HTR-8/SVneo (cell line): Measurements from ENCODE around the gene GPC3.
"Not testable (repeated sequence)": the region's sequence is repeated elsewhere in the genome, so short reads cannot be mapped to it uniquely, and the experiment has no call there.

Experiments
- DNase-seq: peaks from one replicate; pipeline ENCODE4 v3.0.0; 2011; ENCODE audit warnings: low spot score, mixed read lengths; ENCODE audit not compliant: insufficient read length
- FAIRE-seq: peaks from 2 replicates; lab custom pipeline; 2011; peaks lifted over from hg19 to GRCh38; lab: Jason Lieb, UNC

The GPC3 gene

GRCh38 chrX:133985164-133985966, at the start of gene GPC3:
TSS of gene GPC3 (minus strand) at chrX:133985594.
- FAIRE-seq = no peak
- DNase-seq = no peak

GRCh38 chrX:134032441-134032840, 47.0 kb upstream of the GPC3 start:
- DNase-seq (no peak), FAIRE-seq (no peak)

- FAIRE-seq (no peak), DNase-seq (peak; percentile 1)
These were observed 41.3 kb upstream of the GPC3 start for GRCh38 chrX:134026565-134027311.

- DNase-seq = no peak
- FAIRE-seq = no peak
These were observed 40.7 kb upstream of the GPC3 start for GRCh38 chrX:134025986-134026545.

DNA sequence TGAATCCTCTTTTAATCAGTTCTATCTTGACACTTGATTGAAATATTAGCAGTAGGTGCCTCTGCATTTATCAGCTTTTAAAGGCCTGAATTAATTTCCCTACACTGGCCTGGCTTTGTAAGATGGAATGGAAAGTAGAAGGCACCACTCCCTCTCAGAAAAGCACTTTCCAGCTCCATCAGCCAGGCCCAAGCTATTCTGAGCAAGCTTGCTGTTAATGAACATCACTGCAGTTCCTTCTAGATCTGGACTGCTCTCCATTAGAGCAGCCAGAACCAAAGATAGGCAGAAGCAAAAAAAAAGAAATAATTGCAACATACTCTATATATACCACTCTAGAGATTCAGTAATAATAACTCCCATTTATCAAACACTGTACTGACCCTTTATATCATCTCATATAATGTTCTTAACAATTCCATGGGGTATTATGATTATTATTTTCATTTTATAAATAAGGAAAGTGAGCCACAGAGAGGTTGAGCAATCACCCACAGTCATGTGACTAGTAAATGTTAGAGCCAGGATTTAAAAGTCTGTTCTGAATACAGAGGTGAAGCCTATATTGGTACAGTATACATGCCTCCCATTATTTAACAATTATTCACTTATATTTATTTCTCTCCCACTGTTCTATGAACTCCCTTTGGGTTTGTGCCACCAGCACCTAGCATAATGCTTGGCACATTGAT, 39.4 kb upstream of the GPC3 start:
- no peak for FAIRE-seq

GRCh38 chrX:134023851-134024281, 38.5 kb upstream of the GPC3 start:
- FAIRE-seq (no peak), DNase-seq (no peak)

More for the DNA sequence above, 39.4 kb upstream of the GPC3 start:
- DNase-seq = no peak

- DNase-seq (no peak), FAIRE-seq (no peak)
These were observed 35.5 kb upstream of the GPC3 start for GRCh38 chrX:134020910-134021309.

DNA sequence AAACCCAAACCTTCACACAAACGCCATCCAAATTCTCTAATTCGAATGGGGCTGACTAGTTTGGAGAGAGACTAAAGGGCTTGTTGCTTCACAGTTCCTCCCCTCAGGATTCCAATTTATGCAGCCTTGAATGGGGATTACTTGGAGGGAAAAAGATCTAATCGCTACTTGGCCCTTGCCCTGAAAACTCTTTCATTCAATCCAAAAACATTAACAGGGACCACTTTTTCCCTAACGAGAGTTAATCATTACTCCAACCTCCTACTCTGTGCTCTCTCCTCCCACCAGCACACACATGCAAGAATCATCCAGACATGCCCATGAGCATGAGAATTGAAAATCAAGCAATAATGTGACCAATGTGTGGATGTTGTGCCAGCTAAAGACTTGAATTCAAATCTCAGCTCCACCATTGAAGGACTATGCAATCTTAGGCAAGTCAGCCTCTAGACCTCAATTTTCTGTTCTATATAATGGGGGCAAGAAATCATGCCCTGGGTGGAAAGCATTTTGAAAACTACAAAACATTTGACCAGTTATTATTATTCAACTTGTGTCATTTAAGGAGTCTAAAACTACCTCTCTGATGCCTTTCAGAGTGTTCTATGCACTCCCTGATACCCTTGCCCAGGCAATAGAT, 34.3 kb upstream of the GPC3 start:
- FAIRE-seq (no peak), DNase-seq (no peak)

DNA sequence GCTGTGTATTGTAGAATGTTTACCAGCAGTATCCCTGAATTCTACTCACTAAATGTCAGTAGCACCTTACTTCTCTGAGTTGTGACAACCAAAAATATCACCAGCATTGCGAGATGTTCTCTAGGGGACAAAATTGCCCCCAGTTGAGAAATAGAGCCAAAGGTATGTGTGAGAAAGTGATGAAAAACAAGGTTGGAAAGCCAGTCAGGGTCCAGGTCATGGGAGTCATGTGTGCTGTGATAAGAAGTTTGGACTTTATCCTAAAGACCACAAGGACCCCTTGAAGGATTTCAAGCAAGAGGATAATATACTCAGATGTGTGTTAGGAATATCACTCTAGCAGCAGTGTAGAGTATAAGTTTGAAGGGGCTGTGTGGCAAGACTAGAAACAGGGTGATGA, 30.9 kb upstream of the GPC3 start:
- DNase-seq, FAIRE-seq: not testable (repeated sequence)

DNA sequence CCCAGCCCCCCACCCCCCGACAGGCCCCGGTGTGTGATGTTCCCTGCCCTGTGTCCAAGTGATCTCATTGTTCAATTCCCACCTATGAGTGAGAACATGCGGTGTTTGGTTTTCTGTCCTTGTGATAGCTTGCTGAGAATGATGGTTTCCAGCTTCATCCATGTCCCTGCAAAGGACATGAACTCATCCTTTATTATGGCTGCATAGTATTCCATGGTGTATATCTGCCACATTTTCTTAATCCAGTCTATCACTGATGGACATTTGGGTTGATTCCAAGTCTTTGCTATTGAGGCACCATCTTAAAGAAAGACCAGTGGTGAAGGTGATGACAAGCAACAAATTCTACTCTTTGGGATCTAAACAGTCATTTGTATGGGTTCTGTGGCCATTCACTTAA, 30.1 kb upstream of the GPC3 start:
- FAIRE-seq, DNase-seq: not testable (repeated sequence)

- DNase-seq = no peak
- no peak for FAIRE-seq
These were observed 28.1 kb upstream of the GPC3 start for GRCh38 chrX:134013524-134013923.

DNA sequence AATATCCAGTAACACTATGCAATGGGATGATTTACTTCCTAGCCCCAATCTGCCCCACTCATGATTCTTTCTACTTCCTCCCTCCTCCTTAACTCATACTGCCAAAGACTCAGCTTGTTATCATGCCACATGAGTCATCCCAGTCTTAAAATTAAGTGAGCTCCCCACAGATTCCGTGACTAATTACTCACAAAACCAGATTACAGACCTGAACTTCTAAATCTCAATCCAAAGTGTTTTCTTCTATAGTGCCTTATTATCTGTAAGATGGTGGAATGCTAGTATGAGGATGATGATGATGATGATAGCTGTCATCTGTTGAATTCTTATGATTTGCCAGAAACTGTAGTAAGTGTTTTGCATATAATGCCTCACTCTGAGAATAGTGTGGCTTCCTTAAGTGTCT, 27.7 kb upstream of the GPC3 start:
- FAIRE-seq (no peak), DNase-seq (no peak)

DNA sequence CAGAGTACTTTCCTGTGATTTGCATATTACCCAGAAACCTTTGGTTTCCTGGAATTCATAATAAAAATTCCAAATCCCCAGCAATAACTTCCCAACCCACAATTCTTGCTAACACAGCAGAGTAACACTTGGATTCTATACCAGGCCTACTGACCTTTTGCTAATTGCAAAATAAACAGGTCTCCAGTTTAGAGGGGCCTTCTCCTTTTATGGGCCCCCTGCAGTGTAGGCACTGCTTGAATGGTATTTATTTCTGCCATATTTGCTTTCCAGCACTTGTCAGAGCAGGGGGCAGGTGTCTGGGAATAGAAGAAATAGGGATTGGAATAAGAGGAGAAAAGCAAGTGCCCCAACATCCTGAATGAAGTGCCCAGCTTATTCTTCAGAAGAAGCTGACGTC, 25.3 kb upstream of the GPC3 start:
- FAIRE-seq (no peak), DNase-seq (no peak)

- FAIRE-seq (no peak), DNase-seq (no peak)
These were observed 22.3 kb upstream of the GPC3 start for GRCh38 chrX:134007716-134008115.

DNA sequence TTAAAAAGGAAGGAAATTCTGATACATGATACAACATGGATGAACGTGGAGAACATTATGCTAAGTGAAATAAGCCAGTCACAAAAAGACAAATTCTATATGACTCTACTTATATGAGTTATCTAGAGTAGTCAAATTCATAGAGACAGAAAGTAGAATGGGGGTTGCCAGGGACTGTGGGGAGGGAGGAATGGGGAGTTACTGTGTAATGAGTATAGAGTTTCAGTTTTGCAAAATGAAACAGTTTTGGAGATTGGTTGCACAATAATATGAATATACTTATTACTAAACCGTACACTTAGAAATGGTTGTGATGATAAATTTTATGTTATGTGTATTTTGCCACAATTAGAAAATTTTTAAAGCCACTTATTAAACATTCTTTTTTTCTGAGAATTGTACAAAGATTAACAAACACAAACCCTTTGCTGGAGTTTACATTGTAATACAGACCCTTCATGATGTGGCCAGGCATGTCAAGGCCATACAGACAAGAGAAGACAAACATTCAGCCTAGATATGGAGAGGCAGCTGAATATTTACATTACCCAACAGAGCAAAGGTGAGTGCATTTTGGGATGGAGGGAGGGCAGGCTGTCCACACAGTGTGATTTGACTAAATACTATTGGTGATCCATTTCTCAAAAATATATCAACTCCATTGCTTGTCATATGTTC, 21.2 kb upstream of the GPC3 start:
- FAIRE-seq = no peak
- no peak for DNase-seq

DNA sequence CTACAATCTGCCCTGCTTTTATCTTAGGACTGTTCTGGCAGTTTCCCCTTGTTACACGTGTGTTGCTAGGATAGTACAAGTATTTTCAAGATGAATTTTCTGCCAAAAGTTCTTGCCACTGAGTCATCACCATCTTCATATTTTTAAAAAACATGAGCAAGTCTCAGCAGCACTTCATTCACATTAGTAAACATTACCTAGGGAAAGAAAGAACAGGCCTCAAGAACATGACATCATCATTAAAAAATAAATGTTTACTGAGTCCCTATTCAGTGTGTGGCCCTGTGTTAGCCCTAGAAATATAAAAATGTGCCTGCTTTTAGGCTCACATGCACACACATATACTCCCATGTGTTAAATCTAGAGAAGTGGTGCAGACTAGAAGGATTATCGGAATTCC, 18.7 kb upstream of the GPC3 start:
- DNase-seq = no peak
- FAIRE-seq = no peak

DNA sequence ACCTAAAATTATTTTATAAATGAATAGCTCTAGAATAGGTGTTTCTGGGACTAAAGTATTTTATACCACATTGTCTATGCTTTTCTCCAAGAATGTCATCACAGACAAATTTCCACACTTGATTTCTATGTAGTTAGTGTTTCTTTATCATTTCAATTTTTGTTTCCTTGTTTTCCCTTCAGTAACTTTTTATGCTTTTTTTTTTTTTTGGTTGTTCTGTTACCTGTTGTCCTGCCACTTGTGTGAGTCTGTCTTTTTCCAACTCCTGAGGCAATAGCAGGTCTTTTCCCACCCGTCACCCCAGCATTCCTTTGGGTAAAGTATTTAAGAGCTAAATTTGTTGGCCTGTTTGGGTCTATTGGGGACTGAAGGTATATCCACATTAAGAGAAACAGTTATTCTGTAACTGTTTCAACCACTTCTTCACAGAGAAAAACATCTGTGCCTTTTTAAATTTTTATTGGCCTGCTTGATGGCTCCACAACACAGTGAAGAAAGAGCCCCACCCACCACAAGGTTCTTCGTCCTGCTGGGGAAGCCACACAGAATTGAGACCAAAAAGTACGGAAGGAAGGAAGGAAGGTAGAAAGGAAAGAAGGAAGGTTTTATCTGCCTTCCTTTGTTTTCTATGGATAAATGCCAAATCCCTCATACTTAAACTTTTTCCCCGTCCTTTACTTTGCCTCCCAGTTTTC, 17.7 kb upstream of the GPC3 start:
- no peak for DNase-seq
- no peak for FAIRE-seq

DNA sequence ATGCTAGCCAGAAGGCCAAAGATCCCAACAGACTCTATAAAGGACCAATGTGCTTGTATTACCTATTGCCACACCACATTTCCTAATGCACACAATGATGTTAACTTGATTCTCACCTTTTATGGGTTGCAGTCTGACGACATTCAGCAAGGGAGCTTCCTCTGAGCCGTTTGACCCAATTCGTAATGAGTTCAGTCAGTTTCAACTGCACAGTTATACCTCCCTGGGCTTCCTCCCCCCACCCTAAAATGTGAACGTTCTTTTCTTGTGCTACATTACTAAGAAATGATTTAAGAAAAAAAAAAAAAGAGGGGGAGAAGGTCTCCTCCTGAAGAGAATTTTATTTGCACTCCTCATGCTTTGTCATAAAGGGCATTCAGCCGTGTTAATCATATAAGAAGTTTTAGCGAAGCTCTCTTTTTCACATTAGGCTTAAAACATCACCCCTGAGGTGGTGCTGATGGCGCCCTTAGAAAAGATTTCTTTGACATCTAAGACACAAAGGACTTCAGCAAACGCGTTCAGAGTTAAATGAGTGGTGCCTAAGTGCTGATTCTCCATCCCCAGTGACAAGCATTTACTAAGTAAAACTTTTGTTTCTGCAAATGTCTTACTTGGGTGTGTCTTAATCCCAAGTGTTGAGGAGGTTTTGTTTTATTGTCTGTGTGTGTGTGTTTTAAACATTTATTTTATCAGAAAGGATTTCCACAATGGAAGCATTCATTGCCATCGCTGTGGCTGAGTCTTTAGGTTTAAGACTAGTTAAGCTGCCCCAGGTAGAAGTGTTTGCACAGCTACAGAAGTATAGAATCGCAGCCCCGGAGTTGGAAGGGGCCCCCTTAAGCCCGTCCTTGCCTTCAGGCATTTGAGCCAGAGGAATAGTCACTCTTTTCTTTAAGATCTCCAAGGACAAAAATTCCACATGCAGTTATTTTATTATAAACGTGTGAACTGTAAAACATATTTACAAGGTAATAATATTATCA, 15.2 kb upstream of the GPC3 start:
- DNase-seq (no peak), FAIRE-seq (no peak)
